Activated T-cell treated with anti-CD3 and anti-CD28 coated beads for 48 hours (primary cell): ENCODE results near the gene PRPSAP2.
A peak's percentile ranks its signal among the peaks of the same experiment; 100 is the strongest.
"Not testable (repeated sequence)": the region's sequence is repeated elsewhere in the genome, so short reads cannot be mapped to it uniquely, and the experiment has no call there.

Experiments used
- DNase-seq: peaks from one replicate; pipeline ENCODE4 v3.0.0-alpha.2; 2020; ENCODE audit warnings: low read depth

Gene PRPSAP2

GRCh38 chr17:18944646-18945045, 86.7 kb downstream of the PRPSAP2 start:
- DNase-seq, result no peak

DNA sequence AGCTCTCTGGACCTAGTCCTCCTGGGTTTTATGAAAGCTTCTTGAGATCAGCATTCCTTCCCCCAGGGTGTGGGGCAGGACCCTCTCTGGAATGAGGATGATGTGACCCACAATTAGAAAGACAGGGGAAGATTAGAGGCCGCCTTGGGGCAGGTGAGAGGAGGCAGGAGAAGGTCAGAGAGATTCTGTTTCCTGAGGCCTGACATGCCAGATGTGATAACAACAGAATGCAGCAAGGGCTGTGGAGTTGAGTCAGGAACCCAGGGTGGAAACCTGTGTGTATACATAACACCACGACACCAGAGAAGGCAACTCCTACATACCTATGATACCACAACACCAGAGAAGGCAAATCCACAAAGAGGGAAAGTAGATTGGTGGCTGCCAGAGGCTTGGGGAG, 88.6 kb downstream of the PRPSAP2 start:
- no peak for DNase-seq

DNA sequence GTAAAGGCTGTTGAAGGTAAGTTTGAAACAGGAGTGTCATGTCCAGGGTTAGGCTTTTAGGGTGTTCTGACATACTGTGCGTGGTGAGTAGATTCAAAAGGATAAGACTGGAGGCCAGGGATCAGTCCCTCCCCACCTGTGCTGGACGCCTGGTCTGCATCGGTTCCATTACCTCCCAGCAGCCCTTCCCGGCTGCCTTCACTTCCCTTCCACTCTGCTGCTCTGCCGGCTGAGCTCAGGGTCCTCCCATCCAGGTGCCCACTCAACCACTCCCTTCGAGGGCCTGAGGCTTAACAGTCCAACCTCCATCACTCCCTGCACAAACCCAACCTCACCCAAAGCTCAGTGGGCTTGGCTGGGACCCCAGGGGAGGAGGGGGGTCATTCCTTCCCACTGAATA, 89.9 kb downstream of the PRPSAP2 start:
- DNase-seq, result no peak

DNA sequence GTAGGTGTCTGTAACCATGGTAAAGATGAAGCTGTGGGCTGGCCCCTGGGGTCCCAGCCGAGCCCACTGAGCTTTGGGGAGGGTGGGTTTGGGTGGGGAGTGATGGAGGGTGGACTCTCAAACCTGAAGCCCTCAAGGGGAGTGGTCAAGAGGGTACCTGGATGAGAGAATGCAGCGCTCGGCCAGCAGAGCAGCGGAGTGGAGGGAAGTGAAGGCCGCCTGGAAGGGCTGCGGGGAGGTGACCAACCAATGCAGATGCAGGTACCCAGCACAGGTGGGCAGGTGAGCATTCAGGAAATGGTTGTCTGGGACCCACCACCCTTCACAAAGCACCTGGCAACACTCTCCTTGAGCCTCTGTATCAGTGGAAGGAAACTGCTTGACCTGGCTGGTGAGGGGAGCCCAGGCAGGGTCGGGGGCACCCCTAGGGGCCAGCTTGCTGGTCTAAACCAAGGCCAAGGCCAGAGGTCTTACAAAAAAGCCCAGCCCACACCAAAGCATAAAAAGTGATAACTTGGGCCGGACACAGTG, 90.6 kb downstream of the PRPSAP2 start:
- DNase-seq, result no peak

DNA sequence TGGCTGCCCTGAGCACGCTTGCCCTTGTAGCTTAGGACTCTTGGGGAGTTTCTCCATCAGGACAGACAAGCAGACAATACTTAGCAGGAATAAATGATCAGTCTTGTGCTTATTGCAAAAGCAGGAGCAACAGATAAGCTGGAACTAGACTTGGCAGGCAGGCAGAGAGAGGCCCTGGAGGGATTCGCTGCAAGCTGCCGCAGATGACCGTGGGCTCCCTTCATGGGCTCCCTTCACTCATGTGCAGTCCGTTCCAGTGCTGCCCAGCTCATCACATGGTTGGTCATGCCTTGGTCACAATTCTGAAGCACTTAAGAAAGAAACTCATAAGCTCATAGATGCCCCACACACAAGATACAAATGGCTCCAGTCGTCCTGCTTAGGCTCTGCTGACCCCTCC, 91.6 kb downstream of the PRPSAP2 start:
- no peak for DNase-seq

GRCh38 chr17:18950346-18950745, 92.4 kb downstream of the PRPSAP2 start:
- no peak for DNase-seq

DNA sequence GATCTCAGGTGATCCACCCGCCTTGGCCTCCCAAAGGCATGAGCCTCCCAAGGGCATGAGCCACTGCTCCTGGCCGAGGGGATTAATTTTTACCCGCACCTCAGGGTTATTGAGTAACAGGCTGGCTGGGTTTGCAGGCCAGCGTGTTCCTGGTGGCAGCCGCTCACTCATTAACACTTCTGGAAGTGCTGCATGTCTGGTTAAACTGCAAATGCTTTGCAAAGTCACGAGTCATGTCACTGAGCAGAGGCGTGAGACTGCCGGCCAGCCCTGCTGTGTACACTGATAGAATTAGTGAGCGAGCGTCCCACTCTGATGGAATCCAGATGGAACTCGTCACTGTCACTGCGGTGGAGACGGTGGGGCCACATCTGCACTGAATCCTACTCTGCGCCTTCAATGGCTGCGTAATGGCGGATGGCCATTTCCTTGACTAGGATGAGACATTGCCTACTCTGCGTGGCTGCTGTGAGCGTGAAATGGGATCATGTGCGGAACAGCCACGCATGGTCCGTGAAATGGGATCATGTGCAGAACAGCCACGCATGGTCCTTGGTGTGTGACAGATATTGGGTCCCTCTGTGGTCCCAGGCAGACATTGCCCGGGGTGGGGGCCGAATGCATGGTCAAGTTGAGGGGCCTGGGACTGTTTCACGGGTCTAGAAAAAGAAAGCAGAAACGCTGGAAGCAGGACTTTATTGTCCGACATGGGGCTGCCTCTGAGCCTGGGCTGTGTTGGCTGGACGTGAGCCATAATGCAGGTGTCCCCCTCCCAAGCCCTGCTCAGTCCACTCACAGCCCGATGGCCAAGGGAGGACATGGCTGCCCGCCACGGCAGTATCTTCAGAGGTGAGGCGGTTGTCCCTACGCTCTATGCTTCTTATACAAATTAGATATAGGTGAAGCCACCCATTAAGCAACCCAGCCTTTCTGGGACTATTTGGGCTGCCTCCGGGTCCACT, 93.3 kb downstream of the PRPSAP2 start:
- no peak for DNase-seq

DNA sequence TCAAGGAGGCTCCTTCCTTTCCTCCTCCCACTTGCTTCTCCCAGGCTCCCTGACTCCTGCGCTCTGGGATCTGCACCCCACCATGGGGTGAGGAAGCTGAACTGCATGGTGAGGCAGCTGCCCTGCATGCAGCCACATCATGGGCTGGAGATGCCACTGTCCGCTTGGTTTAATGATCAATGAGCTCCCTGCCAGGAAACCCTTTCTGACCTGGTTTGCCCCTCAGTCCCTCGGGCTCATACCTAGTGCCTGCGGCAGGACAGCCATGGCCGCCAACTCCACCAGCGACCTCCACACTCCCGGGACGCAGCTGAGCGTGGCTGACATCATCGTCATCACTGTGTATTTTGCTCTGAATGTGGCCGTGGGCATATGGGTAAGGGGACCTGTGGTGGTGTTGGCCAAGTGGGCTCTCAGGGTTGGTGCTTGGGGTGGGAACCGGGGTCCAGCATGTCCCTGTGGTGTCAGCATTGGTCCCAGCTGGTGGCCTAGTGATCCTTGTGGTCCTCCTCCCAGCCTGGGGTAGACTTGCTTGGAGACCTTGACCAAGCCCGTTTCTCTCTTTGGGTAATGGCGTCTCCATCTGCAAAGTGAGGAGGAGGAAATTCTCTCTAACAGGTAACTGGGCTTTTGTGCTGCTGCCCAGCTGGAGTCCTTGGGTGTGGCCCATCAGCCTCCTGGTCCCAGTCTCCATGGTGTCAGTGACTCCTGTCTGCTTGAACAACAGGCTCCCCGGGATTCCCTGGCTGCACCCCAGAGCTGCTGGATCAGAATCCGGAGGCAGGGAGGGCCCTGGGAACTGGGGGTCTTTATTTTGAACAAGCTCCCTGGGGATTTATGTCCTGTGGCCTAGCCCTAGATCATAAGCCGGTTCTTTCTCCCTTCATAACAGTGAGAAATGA, 94.3 kb downstream of the PRPSAP2 start, which contains the start of gene SLC5A10:
Gene SLC5A10, plus strand, starts transcription at position 225 of the 902 bp plus-strand sequence. Its CDS starts 41 bp downstream, at position 266.
- no peak for DNase-seq

- no peak for DNase-seq
Measured at GRCh38 chr17:18953231-18953728, 95.3 kb downstream of the PRPSAP2 start.

DNA sequence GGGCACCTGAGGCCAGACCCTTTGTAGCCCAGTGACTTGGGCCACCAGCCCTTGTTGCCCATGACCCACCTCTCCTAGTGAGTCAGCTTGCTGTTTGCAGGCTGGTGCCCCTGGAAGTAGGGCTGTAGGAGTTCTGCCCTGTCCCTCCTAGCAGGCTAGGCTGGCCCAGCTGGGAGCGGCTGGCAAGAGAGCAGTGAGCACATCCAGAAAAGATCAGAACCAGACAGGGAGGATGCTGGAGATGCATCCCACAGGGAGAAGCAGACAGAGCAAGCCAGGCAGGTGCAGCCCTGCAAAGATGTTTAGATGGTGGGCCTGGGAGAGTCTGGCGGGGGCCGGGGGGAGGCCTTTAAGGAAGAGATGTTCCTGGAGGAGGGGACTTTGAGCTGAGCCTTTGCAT, 96.4 kb downstream of the PRPSAP2 start:
- no peak for DNase-seq

GRCh38 chr17:18955009-18955408, 97.1 kb downstream of the PRPSAP2 start:
- no peak for DNase-seq

GRCh38 chr17:18956021-18956420, 98.1 kb downstream of the PRPSAP2 start:
- DNase-seq, result not testable (repeated sequence)

- DNase-seq, result no peak
Measured at GRCh38 chr17:18956581-18956980, 98.7 kb downstream of the PRPSAP2 start.

- DNase-seq, result no peak
Measured at GRCh38 chr17:18957831-18958230, 99.9 kb downstream of the PRPSAP2 start.

DNA sequence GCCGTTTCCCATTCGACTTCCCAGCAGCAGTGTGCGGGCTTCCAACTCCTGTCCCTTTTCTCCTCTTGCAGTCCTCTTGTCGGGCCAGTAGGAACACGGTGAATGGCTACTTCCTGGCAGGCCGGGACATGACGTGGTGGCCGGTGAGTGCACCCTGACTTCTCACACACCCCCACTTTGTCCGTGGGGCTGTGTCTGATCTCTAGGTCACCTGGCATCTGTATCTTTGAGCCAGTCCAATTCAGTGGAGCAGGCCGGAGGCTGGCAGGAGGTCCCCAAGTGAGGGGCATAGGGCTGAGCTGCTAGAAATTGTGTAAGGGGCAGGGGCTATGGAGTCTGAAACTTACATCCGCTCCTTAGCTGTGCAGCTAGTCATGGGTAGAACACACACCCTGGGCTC, 100.7 kb downstream of the PRPSAP2 start:
- DNase-seq, result no peak

DNA sequence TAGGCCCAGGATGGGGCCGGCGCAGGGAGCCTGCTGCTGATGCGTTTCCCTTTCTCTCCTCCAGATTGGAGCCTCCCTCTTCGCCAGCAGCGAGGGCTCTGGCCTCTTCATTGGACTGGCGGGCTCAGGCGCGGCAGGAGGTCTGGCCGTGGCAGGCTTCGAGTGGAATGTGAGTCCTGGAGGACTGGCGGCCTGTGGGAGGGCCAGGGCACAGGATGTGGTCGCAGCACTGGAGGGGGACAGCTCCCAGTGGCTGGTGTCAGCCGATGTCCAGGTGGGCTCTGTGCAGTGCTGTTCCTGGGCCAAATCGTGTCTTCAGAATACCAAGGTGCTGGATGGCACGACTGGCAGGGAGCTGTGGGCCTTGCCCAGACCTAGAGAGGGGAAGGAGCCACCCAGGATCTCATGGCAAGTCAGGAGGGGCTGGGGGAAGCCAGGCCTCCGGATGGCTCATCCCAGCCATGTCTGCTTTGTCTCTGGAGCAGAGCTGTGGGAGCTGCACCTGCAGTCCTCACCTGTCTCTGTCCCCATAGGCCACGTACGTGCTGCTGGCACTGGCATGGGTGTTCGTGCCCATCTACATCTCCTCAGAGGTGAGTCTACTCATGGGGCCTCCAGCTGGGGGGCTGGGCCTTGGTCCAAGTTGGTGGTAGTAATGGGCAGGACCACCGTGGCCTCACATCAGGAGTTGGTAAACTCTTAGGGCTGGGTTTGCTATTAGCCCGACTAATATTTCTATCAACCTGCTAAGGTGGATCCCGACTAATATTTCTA, 101.3 kb downstream of the PRPSAP2 start:
- no peak for DNase-seq

- DNase-seq, result no peak
Measured at GRCh38 chr17:18959845-18960240, 101.9 kb downstream of the PRPSAP2 start.

DNA sequence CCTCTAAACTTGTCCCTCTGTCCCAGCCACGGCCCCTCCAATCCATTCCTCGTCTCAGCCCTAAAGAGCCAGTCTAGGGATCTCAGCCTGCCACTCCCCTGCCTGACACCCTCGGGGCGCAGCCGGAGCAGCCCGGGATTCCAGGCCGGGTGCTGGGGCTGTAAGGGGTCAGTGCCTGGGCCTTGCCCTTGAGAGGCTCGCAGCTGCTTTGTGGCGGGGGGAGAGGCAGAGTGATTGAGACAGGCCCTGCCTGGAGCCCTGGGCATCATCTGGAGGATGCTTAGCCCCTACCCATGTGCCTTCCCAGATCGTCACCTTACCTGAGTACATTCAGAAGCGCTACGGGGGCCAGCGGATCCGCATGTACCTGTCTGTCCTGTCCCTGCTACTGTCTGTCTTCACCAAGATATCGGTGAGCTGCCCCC, 102.3 kb downstream of the PRPSAP2 start:
- DNase-seq, result no peak

GRCh38 chr17:18960803-18961511, 103.0 kb downstream of the PRPSAP2 start:
- peak; percentile 80 for DNase-seq

- peak; percentile 34 for DNase-seq
Measured at GRCh38 chr17:18961634-18962493, 103.9 kb downstream of the PRPSAP2 start.
